Neural cell (in vitro differentiated cells): ENCODE results near the gene RAB11FIP3. TPM values are rescaled to one million over a fixed set of nuclear protein-coding genes. Genes with fewer than 3 reads are reported as not detected.
A peak's percentile ranks its signal among the peaks of the same experiment; 100 is the strongest.

Experiments
- H2AFZ ChIP-seq: fragments of 200-600, 300-800 bp; sonication (generic), shearing (Covaris generic); 2 replicates; pipeline ENCODE4 v1.6.0; 2014; ENCODE audit warnings: low read depth, mild to moderate bottlenecking, antibody characterized with exemption, low read length, moderate library complexity
- H3F3A ChIP-seq: fragments of 200-600 bp; shearing (Covaris generic); 2 replicates; pipeline ENCODE4 v1.6.1; 2016; ENCODE audit warnings: mild to moderate bottlenecking, moderate library complexity, mixed read lengths, antibody characterized with exemption, low read length; ENCODE audit not compliant: insufficient read depth, poor library complexity, severe bottlenecking
- H3K27ac ChIP-seq: fragments of 200-600, 300-800 bp; sonication (generic), shearing (Covaris generic); 2 replicates; pipeline ENCODE4 v1.5.1; 2014; ENCODE audit warnings: mild to moderate bottlenecking, low read length, moderate library complexity
- H3K27me3 ChIP-seq: fragments of 300-800, 200-600 bp; sonication (generic), shearing (Covaris generic); 2 replicates; pipeline ENCODE4 v1.6.0; 2014; ENCODE audit warnings: mild to moderate bottlenecking, low read depth, low read length, moderate library complexity; ENCODE audit not compliant: insufficient read depth
- H3K36me3 ChIP-seq: fragments of 300-800, 200-600 bp; sonication (generic), shearing (Covaris generic); 2 replicates; pipeline ENCODE4 v1.5.1; 2014; ENCODE audit warnings: mild to moderate bottlenecking, antibody characterized with exemption, low read length, moderate library complexity; ENCODE audit not compliant: insufficient read depth
- H3K4me2 ChIP-seq: fragments of 300-800, 200-600 bp; sonication (generic), shearing (Covaris generic); 2 replicates; pipeline ENCODE4 v1.6.0; 2014; ENCODE audit warnings: mild to moderate bottlenecking, low read length
- H3K4me3 ChIP-seq: fragments of 300-800, 200-600 bp; sonication (generic), shearing (Covaris generic); 2 replicates; pipeline ENCODE4 v1.5.1; 2014; ENCODE audit warnings: mild to moderate bottlenecking, low read length, moderate library complexity
- H3K79me2 ChIP-seq: fragments of 200-600 bp; shearing (Covaris generic); replicated peaks from 2 replicates; pipeline ENCODE4 v1.6.0; 2014; ENCODE audit warnings: mild to moderate bottlenecking, low read length, moderate library complexity; ENCODE audit not compliant: insufficient read depth
- H3K9ac ChIP-seq: fragments of 300-800, 200-600 bp; sonication (generic), shearing (Covaris generic); 2 replicates; pipeline ENCODE4 v1.6.1; 2016; ENCODE audit warnings: mild to moderate bottlenecking, low read length, mixed read lengths
- H3K9me2 ChIP-seq: fragments of 200-600 bp; shearing (Covaris generic); 2 replicates; pipeline ENCODE4 v1.6.1; 2016; ENCODE audit warnings: mild to moderate bottlenecking, low read length, mixed read lengths; ENCODE audit not compliant: insufficient read depth
- H3K9me3 ChIP-seq: fragments of 200-600, 300-800 bp; sonication (generic), shearing (Covaris generic); 2 replicates; pipeline ENCODE4 v1.6.1; 2016; ENCODE audit warnings: mild to moderate bottlenecking, mixed run types, low read length, moderate library complexity, mixed read lengths
- H4K20me1 ChIP-seq: fragments of 200-600 bp; shearing (Covaris generic); 2 replicates; pipeline ENCODE4 v1.6.1; 2016; ENCODE audit warnings: mild to moderate bottlenecking, mixed run types; ENCODE audit not compliant: insufficient read depth
- EP300 ChIP-seq: fragments of 450-650 bp; conservative IDR thresholded peaks from 2 replicates; pipeline ENCODE4 v1.6.1; 2014; ENCODE audit warnings: antibody characterized with exemption, mild to moderate bottlenecking, moderate library complexity; ENCODE audit not compliant: poor library complexity, severe bottlenecking
- EZH2 ChIP-seq: fragments of 200-600, 300-800 bp; shearing (Covaris generic), sonication (generic); IDR thresholded peaks from 2 replicates; pipeline ENCODE4 v1.6.1; 2014; ENCODE audit warnings: antibody characterized with exemption, low read length, borderline replicate concordance, mild to moderate bottlenecking; ENCODE audit not compliant: insufficient read depth, poor library complexity, severe bottlenecking
- MXI1 ChIP-seq: fragments of 450-650 bp; conservative IDR thresholded peaks from 2 replicates; pipeline ENCODE4 v1.6.1; 2014; ENCODE audit warnings: antibody characterized with exemption, mild to moderate bottlenecking; ENCODE audit not compliant: poor library complexity, severe bottlenecking
- POLR2AphosphoS5 ChIP-seq: IDR thresholded peaks from 2 replicates; pipeline ENCODE4 v1.6.1; 2012
- RAD21 ChIP-seq: fragments of 450-650 bp; conservative IDR thresholded peaks from 2 replicates; pipeline ENCODE4 v1.6.1; 2014; ENCODE audit warnings: antibody characterized with exemption, mild to moderate bottlenecking, moderate library complexity
- SMC3 ChIP-seq: fragments of 450-650 bp; conservative IDR thresholded peaks from 2 replicates; pipeline ENCODE4 v1.6.1; 2014; ENCODE audit warnings: antibody characterized with exemption, mild to moderate bottlenecking, moderate library complexity; ENCODE audit not compliant: poor library complexity
- TAF1 ChIP-seq: IDR thresholded peaks from 2 replicates; pipeline ENCODE4 v1.6.1; 2012; ENCODE audit warnings: low read depth
- polyA plus RNA-seq: library from polyadenylated mRNA; depleted of rRNA; stranded (reverse); fragments of >200 nt; gene quantifications from 2 replicates; pipeline ENCODE4 v1.2.3, GENCODE V29; 2014
- TF ChIP-seq, protein P1 (sequence below): IDR thresholded peaks from 2 replicates; pipeline ENCODE4 v1.6.1; 2012; ENCODE audit warnings: borderline replicate concordance
- TF ChIP-seq, protein P2 (sequence below): fragments of 450-650 bp; IDR thresholded peaks from 2 replicates; pipeline ENCODE4 v1.5.1; 2014; ENCODE audit warnings: antibody characterized with exemption, mild to moderate bottlenecking, moderate library complexity; ENCODE audit not compliant: poor library complexity, severe bottlenecking

The RAB11FIP3 gene
- polyA plus RNA-seq, 1 donor from 2014 or later: 55.0 TPM

DNA sequence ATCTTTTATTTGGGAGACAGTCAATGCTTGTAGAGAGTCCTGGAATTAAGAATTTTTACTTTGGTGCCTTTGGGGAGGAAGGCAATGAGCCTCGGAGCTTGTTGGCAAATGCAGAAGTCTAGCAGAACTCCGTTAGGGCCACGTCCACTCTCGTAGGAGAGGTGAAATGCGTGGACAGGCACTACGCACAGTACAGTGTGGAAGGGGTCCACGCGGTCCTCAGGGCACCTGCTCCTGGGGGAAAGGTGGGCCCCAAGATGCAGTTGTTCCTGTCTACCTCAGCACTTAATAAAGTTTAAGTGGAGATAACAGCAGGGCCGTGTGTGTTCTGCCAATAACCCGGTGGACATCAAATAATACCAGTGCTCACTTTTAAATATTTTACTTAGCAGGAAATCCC lies 1.8 kb downstream of the RAB11FIP3 start:
- Histone ChIP-seq H3K9ac (peak overlapping the region; percentile 90), H4K20me1 (peaks cover 16% of the 10 kb centered on the region), H3K4me3 (peak overlapping the region; percentile 100), H3K27ac (no peak overlapping the region), H3K9me3 (no peaks in the 10 kb centered on the region), H3K9me2 (no peaks in the 10 kb centered on the region), H3K27me3 (no peaks in the 10 kb centered on the region), H2AFZ (no peak overlapping the region), H3K4me2 (peak overlapping the region; percentile 84), H3K36me3 (no peaks in the 10 kb centered on the region), H3F3A (no peaks in the 10 kb centered on the region), H3K79me2 (peaks cover 59% of the 10 kb centered on the region)
- TF ChIP-seq EP300 (no peak), TAF1 (no peak), RAD21 (no peak), EZH2 (no peak), MXI1 (no peak), POLR2AphosphoS5 (no peak), SMC3 (no peak)
- TF ChIP-seq, protein P1, sequence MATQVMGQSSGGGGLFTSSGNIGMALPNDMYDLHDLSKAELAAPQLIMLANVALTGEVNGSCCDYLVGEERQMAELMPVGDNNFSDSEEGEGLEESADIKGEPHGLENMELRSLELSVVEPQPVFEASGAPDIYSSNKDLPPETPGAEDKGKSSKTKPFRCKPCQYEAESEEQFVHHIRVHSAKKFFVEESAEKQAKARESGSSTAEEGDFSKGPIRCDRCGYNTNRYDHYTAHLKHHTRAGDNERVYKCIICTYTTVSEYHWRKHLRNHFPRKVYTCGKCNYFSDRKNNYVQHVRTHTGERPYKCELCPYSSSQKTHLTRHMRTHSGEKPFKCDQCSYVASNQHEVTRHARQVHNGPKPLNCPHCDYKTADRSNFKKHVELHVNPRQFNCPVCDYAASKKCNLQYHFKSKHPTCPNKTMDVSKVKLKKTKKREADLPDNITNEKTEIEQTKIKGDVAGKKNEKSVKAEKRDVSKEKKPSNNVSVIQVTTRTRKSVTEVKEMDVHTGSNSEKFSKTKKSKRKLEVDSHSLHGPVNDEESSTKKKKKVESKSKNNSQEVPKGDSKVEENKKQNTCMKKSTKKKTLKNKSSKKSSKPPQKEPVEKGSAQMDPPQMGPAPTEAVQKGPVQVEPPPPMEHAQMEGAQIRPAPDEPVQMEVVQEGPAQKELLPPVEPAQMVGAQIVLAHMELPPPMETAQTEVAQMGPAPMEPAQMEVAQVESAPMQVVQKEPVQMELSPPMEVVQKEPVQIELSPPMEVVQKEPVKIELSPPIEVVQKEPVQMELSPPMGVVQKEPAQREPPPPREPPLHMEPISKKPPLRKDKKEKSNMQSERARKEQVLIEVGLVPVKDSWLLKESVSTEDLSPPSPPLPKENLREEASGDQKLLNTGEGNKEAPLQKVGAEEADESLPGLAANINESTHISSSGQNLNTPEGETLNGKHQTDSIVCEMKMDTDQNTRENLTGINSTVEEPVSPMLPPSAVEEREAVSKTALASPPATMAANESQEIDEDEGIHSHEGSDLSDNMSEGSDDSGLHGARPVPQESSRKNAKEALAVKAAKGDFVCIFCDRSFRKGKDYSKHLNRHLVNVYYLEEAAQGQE: no peak
- TF ChIP-seq, protein P2, sequence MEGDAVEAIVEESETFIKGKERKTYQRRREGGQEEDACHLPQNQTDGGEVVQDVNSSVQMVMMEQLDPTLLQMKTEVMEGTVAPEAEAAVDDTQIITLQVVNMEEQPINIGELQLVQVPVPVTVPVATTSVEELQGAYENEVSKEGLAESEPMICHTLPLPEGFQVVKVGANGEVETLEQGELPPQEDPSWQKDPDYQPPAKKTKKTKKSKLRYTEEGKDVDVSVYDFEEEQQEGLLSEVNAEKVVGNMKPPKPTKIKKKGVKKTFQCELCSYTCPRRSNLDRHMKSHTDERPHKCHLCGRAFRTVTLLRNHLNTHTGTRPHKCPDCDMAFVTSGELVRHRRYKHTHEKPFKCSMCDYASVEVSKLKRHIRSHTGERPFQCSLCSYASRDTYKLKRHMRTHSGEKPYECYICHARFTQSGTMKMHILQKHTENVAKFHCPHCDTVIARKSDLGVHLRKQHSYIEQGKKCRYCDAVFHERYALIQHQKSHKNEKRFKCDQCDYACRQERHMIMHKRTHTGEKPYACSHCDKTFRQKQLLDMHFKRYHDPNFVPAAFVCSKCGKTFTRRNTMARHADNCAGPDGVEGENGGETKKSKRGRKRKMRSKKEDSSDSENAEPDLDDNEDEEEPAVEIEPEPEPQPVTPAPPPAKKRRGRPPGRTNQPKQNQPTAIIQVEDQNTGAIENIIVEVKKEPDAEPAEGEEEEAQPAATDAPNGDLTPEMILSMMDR: no peak

- Histone ChIP-seq H3K4me2 (no peak overlapping the region), H3K79me2 (peaks cover 76% of the 10 kb centered on the region), H3K9me3 (no peaks in the 10 kb centered on the region), H2AFZ (no peak overlapping the region), H3F3A (no peaks in the 10 kb centered on the region), H3K9me2 (no peaks in the 10 kb centered on the region), H3K4me3 (peak overlapping the region; percentile 100), H3K9ac (no peak overlapping the region), H3K27ac (no peak overlapping the region), H3K36me3 (no peaks in the 10 kb centered on the region), H3K27me3 (no peaks in the 10 kb centered on the region), H4K20me1 (peaks cover 16% of the 10 kb centered on the region)
- TF ChIP-seq, protein P1: no peak
These were observed 5.5 kb downstream of the RAB11FIP3 start for GRCh38 chr16:430904-431303.
